Keratinocyte (primary cell): Measurements from ENCODE around the gene SLC25A36.

ENCODE experiments used
- CTCF ChIP-seq, 3 experiments: IDR thresholded peaks in 1 of 3; conservative IDR thresholded peaks in 1 of 3; optimal IDR thresholded peaks in 1 of 3; 2 replicates in 2 of 3; 3 replicates in 1 of 3; pipeline versions ENCODE3 to v1.5.1; 2011; ENCODE audit warnings: low read length in 3 of 3, mild to moderate bottlenecking in 3 of 3, moderate library complexity in 2 of 3, control low read depth in 1 of 3, inconsistent platforms in 1 of 3; ENCODE audit not compliant: insufficient read depth in 2 of 3; ENCODE audit errors: extremely low read depth in 1 of 3
- EZH2 ChIP-seq: IDR thresholded peaks from one replicate; pipeline ENCODE4 v1.6.1; 2012; ENCODE audit warnings: inconsistent platforms, mild to moderate bottlenecking, low read length, moderate library complexity

- TF ChIP-seq CTCF (optimal IDR thresholded peaks at IDR 0.05 in 1 of 3, IDR thresholded peaks at IDR 0.05 in 1 of 3, conservative IDR thresholded peaks at IDR 0.05 in 1 of 3; ENCODE audit: extremely low read depth in 1 of 3, insufficient read depth in 2 of 3, low read length in 3 of 3) (no peak), EZH2 (no peak)
These were observed 8.5 kb downstream of the SLC25A36 start for GRCh38 chr3:140950144-140950543.
